ENCODE data around the gene MYO1D. TPM values are rescaled to one million over a fixed set of nuclear protein-coding genes. Genes with fewer than 3 reads are reported as not detected.

MYO1D gene
- total RNA-seq, 2 experiments from 2014 or later = 2.2 to 2.3 TPM

- H3K9me3 Mint-ChIP-seq (ENCODE audit: insufficient read depth) = no peaks in the 10 kb centered on the region
- CTCF ChIA-PET = no interaction called here
- no peak overlapping the region for H3K27ac Mint-ChIP-seq
These were observed 184.7 kb downstream of the MYO1D start for GRCh38 chr17:32692179-32692578.

GRCh38 chr17:32689348-32689747 is 187.6 kb downstream of the MYO1D start:
- H3K4me3 Mint-ChIP-seq = no peak overlapping the region

More at GRCh38 chr17:32692179-32692578, 184.7 kb downstream of the MYO1D start:
- H3K4me1 Mint-ChIP-seq (ENCODE audit: low read depth) = no peaks in the 10 kb centered on the region
- ATAC-seq (no peak), DNase-seq (no peak)
- peaks cover 3% of the 10 kb centered on the region for H3K27me3 Mint-ChIP-seq (ENCODE audit: low read depth)
- POLR2A ChIA-PET = no interaction called here
- no peaks in the 10 kb centered on the region for H3K36me3 Mint-ChIP-seq (ENCODE audit: low read depth)
- H3K4me3 Mint-ChIP-seq = no peak overlapping the region

GRCh38 chr17:32688221-32688620 is 188.7 kb downstream of the MYO1D start:
- peaks cover 2% of the 10 kb centered on the region for H3K27me3 Mint-ChIP-seq (ENCODE audit: low read depth)
- ChIA-PET CTCF (no interaction called here), POLR2A (no interaction called here)
- H3K27ac Mint-ChIP-seq = no peak overlapping the region
- no peaks in the 10 kb centered on the region for H3K9me3 Mint-ChIP-seq (ENCODE audit: insufficient read depth)
- ATAC-seq = no peak
- H3K4me1 Mint-ChIP-seq (ENCODE audit: low read depth) = no peaks in the 10 kb centered on the region
- no peak for DNase-seq
- no peaks in the 10 kb centered on the region for H3K36me3 Mint-ChIP-seq (ENCODE audit: low read depth)
- no peak overlapping the region for H3K4me3 Mint-ChIP-seq

More at GRCh38 chr17:32689348-32689747, 187.6 kb downstream of the MYO1D start:
- ChIA-PET POLR2A (interaction anchor here (0.6 kb wide), 1 partner anchor 102 kb away, joined by 3 read pairs; no protein-coding TSS in a partner anchor), CTCF (no interaction called here)
- no peaks in the 10 kb centered on the region for H3K36me3 Mint-ChIP-seq (ENCODE audit: low read depth)
- DNase-seq (no peak), ATAC-seq (no peak)
- H3K27ac Mint-ChIP-seq = no peak overlapping the region
- peaks cover 3% of the 10 kb centered on the region for H3K27me3 Mint-ChIP-seq (ENCODE audit: low read depth)
- H3K4me1 Mint-ChIP-seq (ENCODE audit: low read depth) = no peaks in the 10 kb centered on the region
- no peaks in the 10 kb centered on the region for H3K9me3 Mint-ChIP-seq (ENCODE audit: insufficient read depth)

- Mint-ChIP-seq H3K9me3 (ENCODE audit: insufficient read depth) (no peaks in the 10 kb centered on the region), H3K27ac (no peak overlapping the region), H3K4me3 (no peak overlapping the region), H3K27me3 (ENCODE audit: low read depth) (peaks cover 2% of the 10 kb centered on the region), H3K36me3 (ENCODE audit: low read depth) (no peaks in the 10 kb centered on the region), H3K4me1 (ENCODE audit: low read depth) (no peaks in the 10 kb centered on the region)
- ATAC-seq = no peak
- CTCF ChIA-PET = no interaction called here
- DNase-seq = no peak
- POLR2A ChIA-PET = no interaction called here
These were observed 192.6 kb downstream of the MYO1D start for GRCh38 chr17:32684087-32684958.

- POLR2A ChIA-PET = no interaction called here
These were observed 203.0 kb downstream of the MYO1D start for GRCh38 chr17:32673964-32674363.

GRCh38 chr17:32672711-32673110 is 204.2 kb downstream of the MYO1D start:
- no peak for DNase-seq
- Mint-ChIP-seq H3K4me3 (no peak overlapping the region), H3K36me3 (ENCODE audit: low read depth) (no peaks in the 10 kb centered on the region), H3K27ac (no peak overlapping the region), H3K4me1 (ENCODE audit: low read depth) (peaks cover 2% of the 10 kb centered on the region), H3K9me3 (ENCODE audit: insufficient read depth) (no peaks in the 10 kb centered on the region), H3K27me3 (ENCODE audit: low read depth) (peaks cover 4% of the 10 kb centered on the region)
- ChIA-PET CTCF (interaction anchor here (1.2 kb wide), 1 partner anchor 14 kb away, joined by 5 read pairs; no protein-coding TSS in a partner anchor), POLR2A (no interaction called here)
- no peak for ATAC-seq

More at GRCh38 chr17:32673964-32674363, 203.0 kb downstream of the MYO1D start:
- H3K4me1 Mint-ChIP-seq (ENCODE audit: low read depth) = peaks cover 2% of the 10 kb centered on the region
- no peaks in the 10 kb centered on the region for H3K9me3 Mint-ChIP-seq (ENCODE audit: insufficient read depth)
- no peak overlapping the region for H3K4me3 Mint-ChIP-seq
- H3K27ac Mint-ChIP-seq = no peak overlapping the region
- no peak for ATAC-seq
- no peaks in the 10 kb centered on the region for H3K36me3 Mint-ChIP-seq (ENCODE audit: low read depth)
- DNase-seq = no peak
- CTCF ChIA-PET = interaction anchor here (0.9 to 1.4 kb wide), 2 partner anchors 15 to 212 kb away, joined by 3 read pairs; no protein-coding TSS in a partner anchor
- peaks cover 6% of the 10 kb centered on the region for H3K27me3 Mint-ChIP-seq (ENCODE audit: low read depth)

GRCh38 chr17:32671896-32672295 is 205.0 kb downstream of the MYO1D start:
- Mint-ChIP-seq H3K4me1 (ENCODE audit: low read depth) (peaks cover 2% of the 10 kb centered on the region), H3K9me3 (ENCODE audit: insufficient read depth) (no peaks in the 10 kb centered on the region)
- CTCF ChIA-PET = interaction anchor here (1.2 kb wide), 1 partner anchor 13 kb away, joined by 5 read pairs; no protein-coding TSS in a partner anchor

GRCh38 chr17:32664936-32665583 is 211.9 kb downstream of the MYO1D start:
- no peak for DNase-seq
- Mint-ChIP-seq H3K36me3 (ENCODE audit: low read depth) (no peaks in the 10 kb centered on the region), H3K9me3 (ENCODE audit: insufficient read depth) (no peaks in the 10 kb centered on the region), H3K4me3 (no peak overlapping the region), H3K27ac (no peak overlapping the region), H3K4me1 (ENCODE audit: low read depth) (no peaks in the 10 kb centered on the region), H3K27me3 (ENCODE audit: low read depth) (peaks cover 7% of the 10 kb centered on the region)
- ATAC-seq = no peak
- CTCF ChIA-PET = no interaction called here
- POLR2A ChIA-PET = no interaction called here

More at GRCh38 chr17:32671896-32672295, 205.0 kb downstream of the MYO1D start:
- Mint-ChIP-seq H3K36me3 (ENCODE audit: low read depth) (no peaks in the 10 kb centered on the region), H3K27ac (no peak overlapping the region), H3K4me3 (no peak overlapping the region), H3K27me3 (ENCODE audit: low read depth) (peaks cover 3% of the 10 kb centered on the region)
- ATAC-seq (no peak), DNase-seq (no peak)
- POLR2A ChIA-PET = no interaction called here

GRCh38 chr17:32660496-32660985 is 216.4 kb downstream of the MYO1D start:
- ATAC-seq (no peak), DNase-seq (no peak)
- Mint-ChIP-seq H3K27me3 (ENCODE audit: low read depth) (peaks cover 9% of the 10 kb centered on the region), H3K27ac (no peak overlapping the region), H3K9me3 (ENCODE audit: insufficient read depth) (no peaks in the 10 kb centered on the region), H3K4me1 (ENCODE audit: low read depth) (no peaks in the 10 kb centered on the region), H3K4me3 (no peak overlapping the region), H3K36me3 (ENCODE audit: low read depth) (no peaks in the 10 kb centered on the region)
- POLR2A ChIA-PET = no interaction called here
- CTCF ChIA-PET = no interaction called here

GRCh38 chr17:32659419-32659842 is 217.5 kb downstream of the MYO1D start:
- no peaks in the 10 kb centered on the region for H3K4me1 Mint-ChIP-seq (ENCODE audit: low read depth)
- ATAC-seq = peak; percentile 63
- CTCF ChIA-PET = interaction anchor here (0.6 to 3.4 kb wide), 33 partner anchors 9 to 217 kb away, joined by 3 to 43 read pairs (median 4); partner anchors contain the start of genes MYO1D and PSMD11
- H3K27ac Mint-ChIP-seq = no peak overlapping the region
- POLR2A ChIA-PET = no interaction called here
- no peaks in the 10 kb centered on the region for H3K36me3 Mint-ChIP-seq (ENCODE audit: low read depth)
- no peaks in the 10 kb centered on the region for H3K9me3 Mint-ChIP-seq (ENCODE audit: insufficient read depth)
- H3K27me3 Mint-ChIP-seq (ENCODE audit: low read depth) = peaks cover 9% of the 10 kb centered on the region
- no peak overlapping the region for H3K4me3 Mint-ChIP-seq
- peak; percentile 77 for DNase-seq

- no peak for ATAC-seq
- ChIA-PET CTCF (interaction anchor here (0.7 to 3.4 kb wide), 35 partner anchors 10 to 328 kb away, joined by 3 to 43 read pairs (median 4); partner anchors contain the start of genes MYO1D and PSMD11), POLR2A (no interaction called here)
- DNase-seq = no peak
- H3K4me3 Mint-ChIP-seq = no peak overlapping the region
- H3K36me3 Mint-ChIP-seq (ENCODE audit: low read depth) = no peaks in the 10 kb centered on the region
- no peaks in the 10 kb centered on the region for H3K4me1 Mint-ChIP-seq (ENCODE audit: low read depth)
- H3K27me3 Mint-ChIP-seq (ENCODE audit: low read depth) = peaks cover 9% of the 10 kb centered on the region
- no peak overlapping the region for H3K27ac Mint-ChIP-seq
- no peaks in the 10 kb centered on the region for H3K9me3 Mint-ChIP-seq (ENCODE audit: insufficient read depth)
These were observed 218.2 kb downstream of the MYO1D start for GRCh38 chr17:32658470-32659418.

All from activated CD8-positive, alpha-beta T cell treated with anti-CD3 and anti-CD28 coated beads, Interleukin-2, amount 10 ng/mL, durations not matched to agents 7 days and 5 days (primary cell).